Heart left ventricle (tissue), 16 donors: Measurements from ENCODE around the gene STK33. TPM values are rescaled to one million over a fixed set of nuclear protein-coding genes. Genes with fewer than 3 reads are reported as not detected.

ENCODE experiments used
- ATAC-seq, 4 donors: fragments of 200-7000 bp; cut with Tn5 transposase; one replicate each; pipeline ENCODE4 v1.9.1; 2020 to 2022; ENCODE audit warnings: moderate library complexity in 4 of 4, mild to moderate bottlenecking in 3 of 4, moderate number of reproducible peaks in 1 of 4
- DNase-seq, 5 donors: peaks; one replicate each; pipeline ENCODE4 v3.0.0-alpha.2; 2020
- H3K27ac ChIP-seq, 12 donors: fragments of 200-600 bp; sonication (generic) in 4 of 12; one replicate each; pipeline versions ENCODE4 v1.5.0 to v1.8.0; 2016 to 2022; ENCODE audit warnings: mild to moderate bottlenecking in 2 of 12
- H3K27me3 ChIP-seq, 9 donors: fragments of 200-600 bp; sonication (generic) in 2 of 9; one replicate each; pipeline versions ENCODE4 v1.5.1 to v1.8.0; 2016 to 2022; ENCODE audit warnings: mild to moderate bottlenecking in 3 of 9
- H3K36me3 ChIP-seq, 9 donors: fragments of 200-600 bp; sonication (generic) in 2 of 9; one replicate each; pipeline versions ENCODE4 v1.5.0 to v1.8.0; 2018 to 2022; ENCODE audit warnings: mild to moderate bottlenecking in 2 of 9
- H3K4me1 ChIP-seq, 12 donors: fragments of 200-600 bp; sonication (generic) in 4 of 12; one replicate each; pipeline versions ENCODE4 v1.5.0 to v1.8.0; 2016 to 2022; ENCODE audit warnings: mild to moderate bottlenecking in 3 of 12
- H3K4me3 ChIP-seq, 12 donors: fragments of 200-600 bp; sonication (generic) in 4 of 12; one replicate each; pipeline versions ENCODE4 v1.5.0 to v1.8.0; 2017 to 2022; ENCODE audit warnings: mild to moderate bottlenecking in 9 of 12, moderate library complexity in 4 of 12
- H3K9me3 ChIP-seq, 12 donors: fragments of 200-600 bp; sonication (generic) in 4 of 12; one replicate each; pipeline versions ENCODE4 v1.5.0 to v1.8.0; 2016 to 2022; ENCODE audit warnings: mild to moderate bottlenecking in 1 of 12
- POLR2A ChIP-seq, 2 donors: fragments of 450-650 bp; IDR thresholded peaks; one replicate each; pipeline ENCODE4 v1.6.1; 2017; ENCODE audit warnings: antibody characterized with exemption in 2 of 2, mild to moderate bottlenecking in 2 of 2, moderate library complexity in 2 of 2
- WGBS, 4 donors: extraction: QIAGEN DNeasy Blood & Tissue Kit in 2 of 4; methylation state at CpG; one replicate each; pipeline versions ENCODE4 v1.1.5 to v1.1.7; 2013 to 2018; 5-methylcytosine and 5-hydroxymethylcytosine counted together
- intact Hi-C, 10 donors: fragments of 100-400 bp; cut with DNase I; formaldehyde crosslinking; loops; one replicate each; pipeline versions ENCODE4 v1.11.1 to v1.14.2; 2022
- polyA plus RNA-seq, 2 donors: library from polyadenylated mRNA; stranded (reverse); fragments of 200-250 nt; gene quantifications; one replicate each; pipeline ENCODE4 v1.2.3, GENCODE V29; 2013
- total RNA-seq, 9 donors: library from RNA; depleted of rRNA in 2 of 9; stranded (reverse); fragments of >200 nt in 2 of 9; fragmentation: NEBNext Ultra II Directional in 3 of 9; extraction: Animal tissue kit (Norgen Biotek cat#: 25700) in 3 of 9; gene quantifications; one replicate each; pipeline versions ENCODE4 v1.1.0 to v1.2.4, GENCODE V29; 2016 to 2023
- TF ChIP-seq, protein P1 (sequence below), 12 donors: fragments of 200-600 bp; sonication (generic) in 4 of 12; IDR thresholded peaks; one replicate each; pipeline versions ENCODE4 v1.5.0 to v1.8.0; 2018 to 2022; ENCODE audit warnings: antibody characterized with exemption in 12 of 12, mild to moderate bottlenecking in 5 of 12
- donor health status: ischemic (EF 13 %, LVEDD 7.1; RV severe dilation, severe dysfunction).
- donor health status: healthy with polysubstance abuse.
- donor health status: DM: no; HTN: yes; CAD: no.
- donor health status: DM: no; HTN: no; CAD: no.
- donor health status: ischemic (EF 25% LVEDD 6.9; RV normal size, moderate dysfunction).
- donor health status: ischemic (EF 25% LVEDD 5.7; RV mildly dilated, moderate dysfunction).
- donor health status: healthy.
- donor health status: DM: yes; HTN: yes; CAD: no.
- donor health status: ischemic (EF 35%, LVEDD 5.7; RV mildly dilated, moderate dysfunction).
- donor health status: nonischemic (EF 11% LVEDD 7.7; RV severe dilation, severe dysfunction).
- donor health status: DM: yes; HTN: yes; CAD: no.
- donor health status: PGD.
- donor health status: ischemic (EF 29% LVEDD 5.4; RV normal size, mild dysfunction).
- donor health status: nonischemic (EF 23%, LVEDD 6.1; RV moderate dilation, normal function).

STK33 gene
- total and polyA plus RNA-seq, 11 donors = 9.9 to 41.5 (median 25.3) TPM

DNA sequence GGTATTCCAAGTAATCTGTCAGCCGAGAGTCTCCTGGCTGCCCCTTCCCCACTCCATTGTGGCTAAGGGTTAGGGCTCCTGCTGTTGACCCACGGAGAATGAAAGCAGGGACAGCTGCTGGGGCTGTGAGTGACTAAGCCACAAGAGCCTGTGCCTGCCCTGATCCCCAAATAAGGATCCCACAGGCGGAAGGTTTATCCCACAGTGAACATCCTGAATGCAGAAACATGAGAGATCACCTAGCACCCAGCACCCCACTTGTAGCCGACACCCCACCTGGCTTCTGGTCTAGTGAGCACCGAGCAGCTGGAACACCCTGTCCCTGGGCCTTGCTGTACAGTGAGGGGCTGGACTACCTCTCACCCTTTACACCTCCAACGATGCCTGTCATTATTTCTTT, 212.7 kb downstream of the STK33 start:
- intact Hi-C loops = no loop called here
- no peaks in the 10 kb centered on the region for H3K4me1 ChIP-seq
- DNase-seq (no peak), ATAC-seq (no peak)
- H3K36me3 ChIP-seq = no peaks in the 10 kb centered on the region
- no peaks in the 10 kb centered on the region for H3K9me3 ChIP-seq
- TF ChIP-seq, protein P1, sequence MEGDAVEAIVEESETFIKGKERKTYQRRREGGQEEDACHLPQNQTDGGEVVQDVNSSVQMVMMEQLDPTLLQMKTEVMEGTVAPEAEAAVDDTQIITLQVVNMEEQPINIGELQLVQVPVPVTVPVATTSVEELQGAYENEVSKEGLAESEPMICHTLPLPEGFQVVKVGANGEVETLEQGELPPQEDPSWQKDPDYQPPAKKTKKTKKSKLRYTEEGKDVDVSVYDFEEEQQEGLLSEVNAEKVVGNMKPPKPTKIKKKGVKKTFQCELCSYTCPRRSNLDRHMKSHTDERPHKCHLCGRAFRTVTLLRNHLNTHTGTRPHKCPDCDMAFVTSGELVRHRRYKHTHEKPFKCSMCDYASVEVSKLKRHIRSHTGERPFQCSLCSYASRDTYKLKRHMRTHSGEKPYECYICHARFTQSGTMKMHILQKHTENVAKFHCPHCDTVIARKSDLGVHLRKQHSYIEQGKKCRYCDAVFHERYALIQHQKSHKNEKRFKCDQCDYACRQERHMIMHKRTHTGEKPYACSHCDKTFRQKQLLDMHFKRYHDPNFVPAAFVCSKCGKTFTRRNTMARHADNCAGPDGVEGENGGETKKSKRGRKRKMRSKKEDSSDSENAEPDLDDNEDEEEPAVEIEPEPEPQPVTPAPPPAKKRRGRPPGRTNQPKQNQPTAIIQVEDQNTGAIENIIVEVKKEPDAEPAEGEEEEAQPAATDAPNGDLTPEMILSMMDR (IDR thresholded peaks at IDR 0.05) = no peak
- no peak for TF ChIP-seq POLR2A (IDR thresholded peaks at IDR 0.05)
- H3K27me3 ChIP-seq = no peaks in the 10 kb centered on the region
- H3K4me3 ChIP-seq = no peak overlapping the region
- H3K27ac ChIP-seq = no peak overlapping the region
- 82 to 90% (median 85%) methylated on average over 6 of the region's 6 CpGs for WGBS, 4 donors

DNA sequence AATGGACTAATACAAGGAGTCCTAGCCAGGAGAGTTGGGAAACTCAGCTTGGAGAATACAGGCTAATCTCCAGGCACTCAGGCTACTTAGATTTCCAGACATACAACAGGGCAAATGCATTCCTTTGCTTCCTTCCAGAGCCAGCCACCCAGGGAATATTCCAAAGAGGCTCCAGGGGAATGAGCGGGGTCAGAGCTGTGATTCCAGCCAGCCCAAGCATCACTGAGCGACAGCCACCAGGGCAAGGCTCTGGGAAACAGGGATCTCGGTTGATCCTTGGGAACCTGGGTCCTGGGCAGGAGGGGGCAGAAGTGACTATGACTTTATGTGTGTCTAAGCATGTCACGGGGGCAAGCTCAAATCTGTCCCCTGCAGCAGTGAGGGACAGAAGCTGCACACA, 218.1 kb downstream of the STK33 start:
- Histone ChIP-seq H3K9me3 (no peaks in the 10 kb centered on the region), H3K4me1 (no peaks in the 10 kb centered on the region), H3K27me3 (no peaks in the 10 kb centered on the region), H3K36me3 (no peaks in the 10 kb centered on the region), H3K27ac (no peak overlapping the region), H3K4me3 (no peak overlapping the region)
- TF ChIP-seq, protein P1 (IDR thresholded peaks at IDR 0.05) = no peak
- TF ChIP-seq POLR2A (IDR thresholded peaks at IDR 0.05) = no peak
- ATAC-seq = no peak
- WGBS, 4 donors = 60 to 71% (median 64%) methylated on average over 3 to 4 of the region's 4 CpGs
- intact Hi-C loops = no loop called here
- DNase-seq = no peak

DNA sequence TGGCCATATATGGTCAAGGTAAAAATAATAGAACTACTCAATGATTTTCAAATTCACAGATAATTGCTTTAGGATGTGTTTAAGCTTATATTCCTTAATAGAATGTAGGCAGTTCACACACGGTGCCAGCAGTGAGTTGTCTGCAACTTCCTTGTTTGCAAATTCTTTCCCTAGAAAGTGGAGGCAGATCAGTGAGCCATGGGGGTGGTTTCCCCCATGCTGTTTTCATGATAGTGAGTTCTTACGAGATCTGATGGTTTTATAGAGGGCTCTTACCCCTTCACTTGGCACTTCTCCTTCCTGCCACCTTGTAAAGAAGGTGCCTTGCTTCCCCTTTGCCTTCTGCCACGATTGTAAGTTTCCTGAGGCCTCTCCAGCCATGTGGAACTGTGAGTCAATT, 218.6 kb downstream of the STK33 start:
- TF ChIP-seq POLR2A (IDR thresholded peaks at IDR 0.05) = no peak
- TF ChIP-seq, protein P1 (IDR thresholded peaks at IDR 0.05) = no peak
- Histone ChIP-seq H3K9me3 (no peaks in the 10 kb centered on the region), H3K27ac (no peak overlapping the region), H3K36me3 (no peaks in the 10 kb centered on the region), H3K4me1 (no peaks in the 10 kb centered on the region), H3K4me3 (no peak overlapping the region), H3K27me3 (no peaks in the 10 kb centered on the region)
- DNase-seq (no peak), ATAC-seq (no peak)
- 34 to 58% (median 42%) methylated on average over 3 of the region's 3 CpGs for WGBS, 4 donors
- intact Hi-C loops = no loop called here

DNA sequence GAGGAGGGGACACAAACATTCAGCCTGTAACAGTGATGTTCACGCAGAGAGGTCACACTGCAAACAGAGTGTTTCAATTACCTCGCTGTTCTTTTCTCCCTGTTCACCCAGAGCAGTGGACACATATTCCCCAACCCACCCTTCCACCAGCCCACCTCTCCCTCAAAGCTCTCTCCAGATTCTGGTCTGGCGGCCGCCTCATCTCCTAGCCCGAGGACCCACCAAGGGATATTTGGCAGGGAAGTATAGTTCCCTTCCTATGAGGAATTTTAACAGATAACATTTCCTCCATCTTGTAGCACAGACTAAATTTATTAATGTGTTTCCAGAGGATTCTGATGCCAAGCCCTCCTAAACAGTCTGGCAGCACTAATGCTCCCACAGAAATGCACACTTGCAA, 219.3 kb downstream of the STK33 start:
- H3K9me3 ChIP-seq = no peaks in the 10 kb centered on the region
- no peak for TF ChIP-seq POLR2A (IDR thresholded peaks at IDR 0.05)
- TF ChIP-seq, protein P1 (IDR thresholded peaks at IDR 0.05) = no peak
- no peak overlapping the region for H3K27ac ChIP-seq
- no peak for DNase-seq
- no peaks in the 10 kb centered on the region for H3K4me1 ChIP-seq
- intact Hi-C loops = no loop called here
- 73 to 84% (median 79%) methylated on average over 5 of the region's 5 CpGs for WGBS, 4 donors
- H3K4me3 ChIP-seq = no peak overlapping the region
- ATAC-seq = no peak
- H3K36me3 ChIP-seq = no peaks in the 10 kb centered on the region
- H3K27me3 ChIP-seq = no peaks in the 10 kb centered on the region
